GM18858 (cell line): ENCODE results near the gene TMPRSS9.

Experiments used
- ATAC-seq: cut with Tn5 transposase; IDR thresholded peaks from one replicate; pipeline ENCODE4 v1.9.1; 2021; ENCODE audit not compliant: unreplicated experiment

The TMPRSS9 gene

GRCh38 chr19:2431318-2432055 is 71.4 kb downstream of the TMPRSS9 start:
- ATAC-seq = no peak

DNA sequence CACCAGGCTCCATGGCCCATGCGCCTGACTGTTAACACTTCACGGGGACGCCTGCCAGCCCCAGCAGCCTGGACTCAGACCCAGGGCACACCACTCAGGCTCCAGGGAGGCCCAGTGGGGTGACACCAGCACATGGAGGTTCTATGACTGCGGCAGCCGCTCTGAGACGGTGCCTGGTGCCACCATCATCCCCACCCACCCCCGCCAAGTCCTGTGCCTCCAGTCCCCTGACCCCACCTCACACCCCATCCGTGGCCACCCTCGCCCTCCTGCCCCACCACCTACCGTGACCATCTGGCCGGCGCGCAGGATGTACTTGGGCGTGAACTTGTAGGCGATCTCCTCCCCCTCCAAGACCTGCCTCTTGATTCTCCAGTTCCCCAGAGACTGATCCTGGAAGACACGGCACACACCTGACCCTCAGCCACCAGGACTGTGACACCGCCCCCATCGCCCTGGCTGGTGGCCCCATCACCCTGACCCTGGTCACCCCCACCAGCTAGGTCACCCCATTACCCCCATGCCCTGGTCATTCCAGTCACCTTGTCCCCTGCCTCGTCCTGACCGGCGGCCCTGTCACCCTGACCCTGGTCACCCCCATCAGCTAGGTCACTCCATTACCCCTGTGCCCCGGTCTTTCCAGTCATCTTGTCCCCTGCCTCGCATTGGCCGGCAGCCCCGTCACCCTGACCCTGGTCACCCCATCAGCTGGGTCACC is 72.2 kb downstream of the TMPRSS9 start:
- no peak for ATAC-seq

DNA sequence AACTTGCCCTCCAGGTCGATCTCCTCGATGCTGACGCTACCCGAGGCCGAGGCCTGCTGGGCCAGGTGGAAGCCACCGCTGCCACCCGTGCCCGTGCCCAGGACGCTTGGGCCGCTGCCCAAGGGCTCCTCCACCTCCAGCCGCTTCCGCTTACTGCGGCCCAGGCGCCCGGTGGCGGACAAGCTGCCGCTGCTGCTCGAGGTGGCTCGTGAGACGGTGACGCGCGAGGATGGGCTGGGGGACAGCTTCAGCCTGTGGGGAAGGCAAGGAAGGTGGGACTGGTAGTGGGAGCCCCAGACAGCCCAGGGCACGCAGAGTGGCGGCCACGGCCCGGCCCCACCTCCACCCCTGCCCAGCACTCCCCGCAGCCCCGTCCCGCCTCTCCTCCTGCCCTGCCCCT is 73.8 kb downstream of the TMPRSS9 start:
- ATAC-seq = no peak

- no peak for ATAC-seq
Observed at GRCh38 chr19:2434267-2434666, 74.2 kb downstream of the TMPRSS9 start.

DNA sequence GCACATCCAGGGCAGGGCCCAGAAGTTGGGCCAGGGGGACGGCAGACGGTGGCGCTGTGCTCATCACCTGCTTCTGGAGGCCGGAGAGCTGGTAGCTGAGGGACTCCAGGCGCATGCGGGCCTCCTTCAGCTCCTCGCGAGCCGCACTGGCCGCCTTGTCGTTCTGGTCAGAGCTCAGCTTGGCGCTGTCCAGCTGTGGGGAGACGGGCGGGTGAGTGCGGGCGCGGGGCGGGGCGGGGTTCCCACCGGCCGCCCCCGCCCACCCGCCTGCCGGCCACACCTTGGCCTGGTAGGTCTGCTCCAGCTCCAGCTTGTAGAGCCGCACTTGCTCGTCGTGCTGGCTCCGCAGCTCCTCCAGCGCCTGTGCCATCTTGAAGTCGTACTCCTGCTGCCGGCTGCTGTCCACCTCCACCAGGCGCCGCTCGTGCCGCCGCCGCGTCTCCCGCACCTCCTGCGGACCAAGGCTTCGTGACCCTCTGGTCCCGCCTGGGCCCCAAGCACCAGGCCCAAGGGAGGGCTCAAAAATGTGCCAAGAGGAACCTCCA is 74.7 kb downstream of the TMPRSS9 start:
- no peak for ATAC-seq

GRCh38 chr19:2436384-2436783 is 76.3 kb downstream of the TMPRSS9 start:
- ATAC-seq = no peak

DNA sequence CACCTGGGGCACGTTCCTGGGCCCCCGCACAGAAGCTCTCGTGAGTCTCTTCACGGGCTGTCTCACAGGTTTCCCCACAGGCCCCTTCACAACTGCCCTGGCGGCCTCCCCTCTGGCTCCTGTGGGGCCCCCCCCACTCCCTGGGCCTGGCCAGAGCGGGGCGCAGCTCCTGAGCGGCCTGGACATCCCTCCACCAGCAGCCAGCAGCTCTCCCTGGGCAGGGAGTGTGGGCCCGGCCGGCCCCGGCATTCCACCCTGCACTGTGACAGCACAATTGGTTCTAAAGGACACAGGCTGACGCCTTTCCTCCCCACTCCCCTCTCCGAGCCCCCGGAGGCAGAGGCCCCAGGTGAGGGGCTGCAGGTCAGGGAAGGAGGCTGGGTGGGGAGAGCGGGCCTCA is 76.9 kb downstream of the TMPRSS9 start:
- ATAC-seq = no peak

DNA sequence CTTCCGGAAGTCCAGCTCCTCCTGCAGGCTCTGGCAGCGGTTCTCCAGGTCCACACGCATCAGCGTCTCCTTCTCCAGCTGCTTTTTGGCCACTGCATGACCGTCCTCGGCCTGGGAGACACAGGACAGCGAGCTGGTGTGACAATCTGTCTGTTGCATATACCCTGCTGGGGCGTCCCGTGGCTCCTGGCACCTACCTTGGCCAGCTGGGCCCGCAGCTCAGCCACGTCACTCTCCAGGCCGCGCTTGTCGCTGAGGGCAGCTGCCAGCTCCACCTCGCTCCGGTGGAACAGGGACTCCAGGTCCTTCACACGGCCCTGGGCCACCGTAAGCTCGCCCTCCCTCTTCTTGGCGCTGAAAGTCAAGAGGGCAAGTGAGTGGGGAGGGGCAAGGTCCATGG is 78.1 kb downstream of the TMPRSS9 start:
- ATAC-seq = no peak

DNA sequence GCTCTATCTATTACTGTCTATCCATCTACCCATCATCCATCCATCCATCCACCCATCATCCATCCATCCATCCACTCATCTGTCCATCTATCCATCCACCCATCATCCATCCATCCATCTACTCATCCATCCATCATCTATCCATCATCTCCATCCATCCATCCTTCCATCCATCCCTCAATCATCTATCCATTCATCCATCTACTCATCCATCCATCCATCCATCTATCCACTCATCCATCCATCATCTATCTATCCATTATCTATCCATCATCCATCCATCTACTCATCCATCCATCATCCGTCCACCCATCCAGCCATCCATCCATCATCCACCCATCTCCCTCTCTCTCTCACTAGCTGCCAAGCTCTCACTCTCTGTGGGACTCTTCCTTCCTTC is 80.5 kb downstream of the TMPRSS9 start:
- ATAC-seq = no peak

- ATAC-seq = no peak
Observed at GRCh38 chr19:2441096-2441752, 81.2 kb downstream of the TMPRSS9 start.

GRCh38 chr19:2443116-2443784 is 83.2 kb downstream of the TMPRSS9 start:
- ATAC-seq = no peak

- ATAC-seq = no peak
Observed at GRCh38 chr19:2443785-2444182, 83.7 kb downstream of the TMPRSS9 start.

- no peak for ATAC-seq
Observed at GRCh38 chr19:2444251-2445002, 84.4 kb downstream of the TMPRSS9 start.

- ATAC-seq = no peak
Observed at GRCh38 chr19:2446381-2446780, 86.3 kb downstream of the TMPRSS9 start.

GRCh38 chr19:2449019-2449418 is 89.0 kb downstream of the TMPRSS9 start:
- no peak for ATAC-seq

GRCh38 chr19:2451138-2451537 is 91.1 kb downstream of the TMPRSS9 start:
- no peak for ATAC-seq

GRCh38 chr19:2451741-2452140 is 91.7 kb downstream of the TMPRSS9 start:
- ATAC-seq = no peak

DNA sequence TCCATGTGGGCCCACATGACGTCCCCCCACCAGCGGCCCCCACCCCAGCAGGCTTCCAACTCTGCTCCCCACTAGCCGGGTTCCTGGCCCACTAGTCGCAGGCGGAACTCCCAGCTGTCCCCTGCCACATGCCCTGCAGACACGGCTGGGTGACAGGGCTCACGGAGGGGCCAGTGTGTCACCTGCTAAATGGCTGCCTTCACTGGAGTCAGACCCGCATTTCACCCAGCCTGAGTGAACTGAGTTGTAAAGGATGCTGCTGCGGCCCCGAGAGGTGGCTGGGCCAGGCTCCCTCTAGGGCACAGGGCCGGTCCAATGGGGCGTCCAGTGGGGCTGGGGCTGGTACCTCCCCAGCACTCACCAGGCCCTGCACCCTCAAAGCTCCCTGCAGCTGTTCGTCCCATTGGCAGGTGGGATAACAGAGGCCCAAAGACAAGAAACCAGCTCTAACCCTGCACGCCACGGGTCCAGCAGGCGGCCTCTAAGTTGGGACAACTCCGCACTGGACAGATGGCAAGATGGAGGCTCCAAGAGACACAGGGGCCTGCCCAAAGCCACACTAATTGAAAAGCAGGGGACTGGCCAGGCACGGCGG is 93.5 kb downstream of the TMPRSS9 start:
- no peak for ATAC-seq

DNA sequence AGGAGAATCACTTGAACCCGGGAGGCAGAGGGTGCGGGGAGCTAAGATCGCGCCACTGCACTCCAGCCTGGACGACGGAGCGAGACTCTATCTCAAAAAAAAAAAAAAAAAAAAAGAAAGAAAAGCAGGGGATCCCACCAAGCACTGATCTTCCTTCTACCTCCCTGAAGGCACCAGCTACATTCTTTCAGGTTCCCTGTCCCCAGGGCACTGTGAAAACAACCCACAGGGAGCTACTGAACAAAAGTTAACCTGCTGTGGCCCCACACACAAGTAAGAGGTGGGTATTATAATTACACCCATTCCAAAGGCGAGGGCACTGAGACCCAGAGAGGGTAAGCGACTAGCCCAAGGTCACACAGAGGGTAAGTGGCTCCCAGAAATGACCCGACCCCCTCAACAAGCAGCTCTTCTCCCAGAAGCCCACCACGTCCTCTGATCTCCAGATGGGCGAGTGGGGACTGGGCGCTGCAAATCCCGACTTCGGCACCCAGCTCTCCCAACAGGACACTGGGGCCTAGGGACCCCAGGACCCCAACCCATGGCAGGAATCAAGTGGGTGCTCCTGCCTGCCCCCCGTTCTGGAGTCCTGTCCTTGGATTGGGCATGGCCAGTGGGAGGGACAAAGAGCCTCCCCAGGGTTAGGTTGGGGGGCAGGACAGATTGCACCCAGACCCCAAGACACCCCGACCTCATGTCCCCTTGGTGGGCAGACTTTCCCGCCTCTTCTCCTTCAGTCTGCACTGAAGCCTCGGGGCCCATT is 94.3 kb downstream of the TMPRSS9 start:
- ATAC-seq = no peak
